Measurements from ENCODE around the gene MED12L.

MED12L gene

DNA sequence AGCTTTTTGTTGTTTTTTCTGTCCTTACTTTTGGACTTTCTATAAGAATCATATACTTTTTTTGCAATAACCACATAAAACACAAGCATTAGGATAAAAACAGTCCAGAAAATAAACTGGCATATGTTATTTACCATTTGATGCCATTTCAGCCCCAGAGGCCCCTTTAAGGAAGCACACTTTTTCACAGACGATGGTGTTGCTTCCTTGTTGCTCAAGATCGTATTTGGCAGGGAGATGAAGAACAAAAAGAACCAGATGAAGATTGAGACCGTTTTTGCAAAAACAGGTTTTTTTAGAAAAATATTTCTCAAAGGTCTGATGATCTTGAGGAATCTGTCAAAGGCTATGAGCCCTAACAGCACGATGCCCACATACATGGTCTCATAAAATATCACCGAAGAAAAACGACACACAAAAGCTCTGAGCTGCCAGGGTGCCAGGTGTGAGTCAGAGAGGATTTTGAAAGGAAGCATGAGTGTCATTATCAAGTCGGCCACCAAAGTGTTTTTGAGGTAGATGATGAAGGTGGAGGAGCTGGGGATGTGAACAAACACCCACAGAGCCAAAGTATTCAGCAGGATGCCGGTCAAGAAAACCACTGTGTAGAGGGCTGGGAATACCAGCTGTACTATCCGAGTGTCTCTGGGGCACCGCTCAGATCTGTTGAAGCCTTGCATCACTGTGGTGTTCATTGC lies 243.0 kb downstream of the MED12L start:
- DNase-seq, result no peak

- no peak for DNase-seq
Measured at GRCh38 chr3:151329363-151329762, 243.9 kb downstream of the MED12L start, which contains the start of gene P2RY13. TSS of gene P2RY13 (minus strand) at chr3:151329549. CDS start at chr3:151329528, 21 bp downstream.

DNA sequence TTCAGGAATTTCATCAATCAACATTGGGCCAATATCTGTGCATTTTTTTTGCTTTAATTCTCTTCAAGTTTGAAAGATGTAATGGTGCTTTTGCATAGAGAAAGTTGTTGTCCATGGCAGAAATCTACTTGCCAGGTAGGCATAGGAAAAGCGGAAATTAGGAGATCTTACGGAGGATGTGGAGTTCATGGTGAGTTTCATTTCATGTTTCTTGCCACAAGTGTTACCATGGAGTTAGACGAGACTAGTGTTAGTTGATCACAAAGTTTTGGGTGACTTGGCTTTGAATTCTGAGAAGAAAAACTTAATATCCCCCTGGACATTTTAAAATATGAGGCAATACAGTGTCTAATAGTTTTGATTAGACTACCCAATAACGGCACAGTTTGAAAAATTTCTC lies 244.9 kb downstream of the MED12L start:
- DNase-seq, result no peak

DNA sequence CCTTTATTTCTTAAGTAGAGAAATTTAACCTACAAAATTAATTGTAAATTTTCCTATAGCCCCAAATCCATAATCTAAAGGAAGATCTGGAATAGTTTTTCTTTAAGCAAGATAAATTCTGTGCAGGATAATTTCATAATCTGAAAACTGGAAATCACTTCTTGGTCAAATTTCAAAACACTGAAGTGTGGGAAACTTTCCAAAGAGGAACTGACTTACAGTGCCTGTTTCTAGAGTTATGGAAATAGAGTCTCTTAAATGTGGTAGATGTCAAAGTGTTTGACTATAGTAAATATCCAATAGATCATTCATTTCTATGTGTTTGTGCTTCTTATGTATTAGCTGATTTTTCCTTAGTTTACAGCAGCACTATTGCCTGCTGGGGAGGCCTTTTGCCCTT lies 245.4 kb downstream of the MED12L start:
- DNase-seq, result no peak

DNA sequence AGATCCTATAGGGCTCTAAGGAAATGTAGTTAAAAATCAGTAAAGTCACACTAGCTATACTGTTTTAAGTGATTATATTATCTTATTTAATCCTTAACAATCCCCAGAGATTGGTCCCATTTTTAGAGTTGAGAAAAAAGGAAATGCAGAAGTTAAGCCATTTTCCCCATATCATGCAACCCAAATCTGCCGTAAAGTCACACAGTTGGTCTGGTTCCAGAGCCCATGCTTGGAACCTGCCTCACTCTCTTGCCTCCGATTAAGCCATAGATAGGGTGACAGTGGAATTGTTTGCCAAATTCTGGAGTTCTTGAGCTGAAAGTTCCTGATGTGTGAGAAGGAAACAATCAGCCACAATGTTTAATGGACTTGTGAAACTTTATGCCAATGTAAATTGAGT lies 246.2 kb downstream of the MED12L start:
- DNase-seq, result no peak

GRCh38 chr3:151345859-151346258 lies 260.4 kb downstream of the MED12L start:
- no peak for DNase-seq

- no peak for DNase-seq
Measured at GRCh38 chr3:151346292-151346691, 260.8 kb downstream of the MED12L start.

DNA sequence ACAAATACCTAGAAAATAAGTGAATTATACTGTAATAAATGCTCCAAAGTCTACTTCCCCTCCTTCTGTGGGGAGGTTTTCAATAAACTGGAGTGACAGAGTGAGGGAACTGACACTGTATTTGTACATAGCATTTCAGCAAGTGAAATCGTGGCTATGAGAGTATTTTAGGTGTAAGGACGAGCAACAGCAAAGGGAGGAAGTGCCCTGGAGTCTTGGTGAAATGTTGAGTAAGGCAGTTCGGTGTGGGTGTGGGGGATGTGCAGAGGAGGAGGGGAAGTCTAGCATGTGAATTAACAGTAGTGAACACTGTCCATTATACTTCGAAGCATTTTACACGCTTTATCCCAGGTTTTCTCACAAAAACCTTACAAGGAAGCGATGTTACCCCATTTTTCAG lies 262.0 kb downstream of the MED12L start:
- no peak for DNase-seq

DNA sequence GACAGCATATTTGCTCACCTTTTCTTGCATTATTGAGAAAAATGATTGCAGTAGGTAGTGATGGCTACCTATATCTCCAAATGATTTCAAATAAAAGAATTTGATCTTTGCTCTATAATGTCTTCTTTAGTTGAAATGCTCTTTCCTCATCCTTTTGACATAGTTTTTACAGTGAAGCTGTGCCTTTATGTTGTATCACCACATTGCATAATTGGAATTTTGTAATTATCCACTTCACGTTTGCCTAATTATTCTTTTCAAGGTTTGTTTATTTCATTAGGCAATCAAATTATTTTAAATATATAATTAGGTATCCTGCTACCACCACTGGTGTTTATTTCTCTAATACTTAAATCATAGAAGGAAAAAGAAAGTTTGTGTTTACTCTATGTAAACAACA lies 265.2 kb downstream of the MED12L start:
- DNase-seq, result no peak

DNA sequence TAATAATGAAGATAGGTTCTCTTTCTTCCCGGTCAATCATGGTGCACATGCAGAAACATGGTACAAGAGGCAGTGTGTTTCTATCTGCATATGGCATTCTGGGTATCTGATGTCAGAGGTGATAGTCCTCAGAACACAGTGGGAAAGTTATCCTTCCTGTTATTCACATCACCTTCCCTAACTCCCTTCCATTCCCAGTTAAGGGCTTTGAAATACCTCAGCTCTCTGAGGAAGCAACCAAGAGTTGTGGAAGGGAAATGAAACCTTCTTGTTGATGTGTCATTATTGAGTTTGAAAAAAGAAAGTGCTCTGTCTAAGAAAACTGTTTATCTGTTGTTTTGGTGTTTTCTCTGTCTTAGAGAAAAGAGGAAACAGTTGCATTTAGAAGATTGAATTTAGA lies 265.8 kb downstream of the MED12L start:
- no peak for DNase-seq

- DNase-seq, result no peak
Measured at GRCh38 chr3:151351648-151352047, 266.2 kb downstream of the MED12L start.

- no peak for DNase-seq
Measured at GRCh38 chr3:151356794-151357462, 271.5 kb downstream of the MED12L start.

DNA sequence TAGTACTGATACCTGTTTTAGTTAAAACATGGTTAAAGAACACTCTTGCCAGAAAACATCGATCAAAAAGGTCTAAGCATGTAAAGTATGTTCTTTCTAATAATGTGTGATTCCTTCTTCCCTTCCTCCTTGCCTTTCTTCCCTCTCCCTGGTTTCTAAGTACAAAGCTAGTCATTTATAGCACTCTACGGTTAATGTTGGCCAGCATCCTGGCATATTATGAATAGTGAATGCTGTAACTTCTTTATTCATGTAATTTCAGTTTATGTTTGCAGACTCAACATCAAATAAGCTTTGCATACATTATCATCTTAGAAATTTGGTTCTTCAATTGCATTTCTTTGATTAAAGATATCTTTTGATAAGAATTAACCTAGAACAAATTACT lies 272.0 kb downstream of the MED12L start:
- no peak for DNase-seq

DNA sequence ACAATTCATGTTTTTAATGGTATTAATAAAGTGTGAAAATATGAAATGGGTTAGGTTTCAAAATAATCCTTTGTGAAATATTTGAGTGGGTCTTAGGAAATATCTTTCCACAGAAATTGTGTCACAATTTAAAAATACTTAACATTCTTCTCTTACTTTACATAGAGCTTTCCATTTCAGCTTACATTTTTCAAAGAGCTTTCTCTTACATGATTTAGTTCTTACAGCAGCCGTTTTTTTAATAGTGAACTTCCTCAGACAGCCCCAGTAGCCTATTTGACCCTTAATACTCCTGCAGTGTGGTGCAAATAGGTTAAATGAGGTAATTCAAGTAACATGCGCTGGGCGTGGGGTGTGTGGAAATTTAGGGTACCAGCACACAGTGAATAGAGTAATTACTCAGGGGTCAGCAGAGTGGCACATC lies 277.3 kb downstream of the MED12L start:
- DNase-seq, result no peak

- no peak for DNase-seq
Measured at GRCh38 chr3:151366993-151367392, 281.5 kb downstream of the MED12L start.

DNA sequence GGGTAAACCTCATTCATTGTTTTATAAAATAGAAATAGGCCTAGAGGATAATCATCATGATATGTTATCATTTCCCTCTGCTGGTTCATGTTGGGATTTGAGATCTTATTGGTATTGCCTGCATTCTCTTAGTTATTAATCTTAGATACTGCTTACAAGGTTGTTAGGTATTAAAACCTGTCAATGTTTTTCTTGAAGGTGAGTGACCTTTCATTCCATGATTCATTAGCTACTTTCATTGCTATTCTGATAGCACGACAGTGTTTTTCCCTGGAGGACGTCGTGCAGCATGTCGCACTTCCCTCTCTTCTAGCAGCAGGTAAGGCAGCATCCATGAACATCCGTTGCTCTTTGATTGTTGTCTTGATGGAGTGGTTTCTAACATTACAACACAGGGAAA lies 282.0 kb downstream of the MED12L start:
- DNase-seq, result no peak

GRCh38 chr3:151371526-151371925 lies 286.1 kb downstream of the MED12L start:
- no peak for DNase-seq

- DNase-seq, result no peak
Measured at GRCh38 chr3:151372063-151372820, 286.8 kb downstream of the MED12L start.

DNA sequence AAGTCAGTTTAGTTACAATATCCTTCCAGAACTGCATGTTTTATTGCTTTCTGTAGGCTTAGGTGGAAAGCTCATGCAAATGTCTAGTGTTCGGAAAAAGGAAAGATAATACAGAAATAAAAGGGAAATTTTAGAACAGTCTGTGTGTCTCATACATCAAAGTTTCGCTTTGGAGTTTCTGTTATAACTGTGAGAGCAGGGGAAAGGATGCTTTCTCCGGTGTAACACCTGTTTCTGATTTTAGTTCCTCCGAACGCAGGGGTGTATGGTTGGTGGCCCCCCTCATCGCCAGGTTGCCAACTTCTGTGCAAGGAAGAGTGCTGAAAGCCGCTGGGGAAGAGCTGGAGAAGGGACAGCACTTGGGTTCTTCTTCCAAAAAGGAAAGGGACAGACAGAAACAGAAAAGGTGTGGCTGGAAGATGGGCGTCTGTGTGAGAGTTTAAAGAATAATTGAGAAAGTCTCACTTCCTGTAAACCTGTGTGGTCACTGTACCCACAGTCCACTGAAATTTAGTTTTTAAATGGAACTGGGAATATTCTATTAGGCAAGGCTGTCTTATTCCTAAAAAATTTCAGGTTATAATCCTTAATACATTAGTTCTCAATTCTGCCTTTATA lies 292.4 kb downstream of the MED12L start:
- DNase-seq, result no peak

DNA sequence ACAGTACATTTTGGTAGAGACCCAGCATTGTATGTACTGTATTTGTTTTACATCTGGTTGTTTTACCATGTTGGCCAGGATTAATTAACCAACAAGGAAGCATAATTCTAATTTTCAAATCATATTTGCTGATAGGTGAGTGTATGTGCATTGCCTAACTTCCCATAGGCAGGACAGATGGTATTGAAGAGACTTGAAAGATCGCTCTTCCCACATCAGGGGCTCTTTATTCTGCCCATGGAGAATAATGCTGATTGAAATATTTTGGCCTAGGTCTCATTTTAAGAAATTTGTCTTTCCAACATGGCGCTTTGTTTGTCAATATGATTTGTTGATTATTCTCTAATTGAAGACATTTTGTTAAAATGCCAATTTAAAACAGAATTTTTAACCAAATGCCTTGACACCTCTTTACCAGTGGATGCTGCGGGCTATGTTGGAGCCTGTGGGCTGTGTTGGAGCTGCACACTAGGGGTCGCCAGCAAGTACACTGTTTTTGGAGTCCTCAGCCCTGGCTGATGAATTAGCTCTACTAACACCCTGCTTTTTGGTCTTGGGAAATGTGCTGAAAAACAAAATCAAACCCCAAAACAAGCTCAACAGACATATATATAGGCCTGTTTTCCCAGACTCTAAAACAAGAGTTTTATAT lies 293.7 kb downstream of the MED12L start:
- DNase-seq, result no peak

DNA sequence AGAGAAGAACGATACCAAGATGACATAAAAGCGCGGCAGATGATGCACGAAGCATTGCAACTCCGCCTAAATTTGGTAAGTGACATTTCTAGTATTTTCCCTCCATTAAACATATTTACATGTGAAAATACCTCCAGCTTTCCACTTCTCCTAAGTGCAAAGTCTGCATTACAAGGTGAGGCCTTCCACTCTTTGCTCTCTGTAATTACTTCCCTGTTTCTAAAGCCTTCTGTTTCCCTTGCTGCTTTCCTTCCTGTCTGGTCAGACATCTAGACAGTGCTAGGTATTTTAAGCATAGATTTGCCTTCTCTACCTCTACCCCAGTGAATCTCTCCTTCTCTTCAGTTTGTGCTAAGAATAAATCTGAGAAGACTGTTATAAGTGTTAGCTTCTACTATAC lies 297.2 kb downstream of the MED12L start:
- DNase-seq, result no peak

DNA sequence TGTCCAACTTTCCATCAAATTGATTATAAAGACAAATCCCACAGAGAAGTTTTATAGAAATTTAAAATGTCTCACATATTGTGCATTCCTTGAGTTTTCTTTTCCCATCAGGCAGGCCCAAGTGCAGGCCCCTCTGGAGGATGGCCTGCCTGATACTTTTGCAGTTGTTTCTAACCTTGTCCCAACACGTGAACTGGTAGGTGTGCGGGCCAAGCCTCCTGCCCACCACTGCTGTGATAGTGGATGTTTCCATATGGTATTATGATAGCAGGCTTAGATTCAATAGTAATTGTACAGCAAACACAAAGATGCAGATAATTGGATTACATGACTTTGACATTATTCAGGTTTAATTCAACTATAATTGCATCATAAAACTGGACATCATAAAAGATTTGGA lies 297.6 kb downstream of the MED12L start:
- DNase-seq, result no peak

- no peak for DNase-seq
Measured at GRCh38 chr3:151383956-151384355, 298.5 kb downstream of the MED12L start.

Measured in cortex of kidney (tissue), 1 donor.